ENCODE data around the gene SHKBP1. TPM values are rescaled to one million over a fixed set of nuclear protein-coding genes. Genes with fewer than 3 reads are reported as not detected.

Gene SHKBP1
- total and polyA plus RNA-seq, 9 of the 15 experiments (the other 6 are each of a cell fraction or from before 2014, with no cell fraction given): 1.2 to 58.1 (median 22.3) TPM

GRCh38 chr19:40578442-40578908 is 1.8 kb downstream of the SHKBP1 start (continued):
- TF ChIP-seq ZNF263 (CRISPR knock-in tag; IDR thresholded peaks at IDR 0.05; ENCODE audit: borderline replicate concordance): no peak
- no peak for TF ChIP-seq ZFP91 (CRISPR knock-in tag; IDR thresholded peaks at IDR 0.05)
- no peak for TF ChIP-seq CHAMP1 (IDR thresholded peaks at IDR 0.05)
- no peak for TF ChIP-seq ZNF668 (CRISPR knock-in tag; IDR thresholded peaks at IDR 0.05)
- TF ChIP-seq ID3 (CRISPR knock-in tag; IDR thresholded peaks at IDR 0.05): no peak
- TF ChIP-seq ID3 (tag; IDR thresholded peaks at IDR 0.05): no peak
- peak; percentile 69 to 100 for TF ChIP-seq AFF1 (IDR thresholded peaks at IDR 0.05; ENCODE audit: low read depth in 1 of 2, partially characterized antibody in 2 of 2)
- TF ChIP-seq ZNF780A (CRISPR knock-in tag; IDR thresholded peaks at IDR 0.05): no peak
- TF ChIP-seq TCF7L2 (IDR thresholded peaks at IDR 0.05; ENCODE audit: low read depth, low read length): no peak
- no peak for TF ChIP-seq THAP7 (CRISPR knock-in tag; IDR thresholded peaks at IDR 0.05)
- no peak for TF ChIP-seq MAFG (tag; conservative IDR thresholded peaks at IDR 0.05)
- no peak for TF ChIP-seq ZNF384 (IDR thresholded peaks at IDR 0.05; ENCODE audit: low read depth, low read length)
- no peak for TF ChIP-seq ZNF639 (CRISPR knock-in tag; conservative IDR thresholded peaks at IDR 0.05 in 1 of 2, IDR thresholded peaks at IDR 0.05 in 1 of 2)
- no peak for TF ChIP-seq U2AF1 (optimal IDR thresholded peaks at IDR 0.05; ENCODE audit: low read depth, low read length)
- TF ChIP-seq JUNB (CRISPR knock-in tag; conservative IDR thresholded peaks at IDR 0.05): no peak
- no peak for TF ChIP-seq PML (IDR thresholded peaks at IDR 0.05; ENCODE audit: low read length)
- TF ChIP-seq MEF2A (IDR thresholded peaks at IDR 0.05; ENCODE audit: control insufficient read depth, low read depth, low read length): no peak
- TF ChIP-seq MIER1 (IDR thresholded peaks at IDR 0.05; ENCODE audit: low read depth): no peak

Data from K562 (cell line).